ENCODE data around the gene SEC16A.

GRCh38 chr9:136444102-136444501 lies 38.7 kb downstream of the SEC16A start:
- no peak for TF ChIP-seq POLR2A (IDR thresholded peaks at IDR 0.05; ENCODE audit: low read length)
- TF ChIP-seq GATA1 (IDR thresholded peaks at IDR 0.05; ENCODE audit: low read depth, low read length), result no peak
